GM12878 (cell line): ENCODE results near the gene MYO7B. TPM values are rescaled to one million over a fixed set of nuclear protein-coding genes. Genes with fewer than 3 reads are reported as not detected.

ENCODE experiments used
- ATAC-seq: fragments of 200-7000 bp; cut with Tn5 transposase; 3 replicates; pipeline ENCODE4 v1.9.1; 2020; ENCODE audit warnings: mild to moderate bottlenecking, moderate library complexity
- BruUV-seq: library from RNA; stranded (reverse); fragments of 400-500 nt; replicated peaks from 2 replicates; lab custom pipeline; 2021; lab: Mats Ljungman, UMichigan
- CTCF ChIA-PET: fragments of 300-600 bp; sonication (Branson Sonifier 250); formaldehyde crosslinking; extraction: SDS; loops from one replicate; lab custom pipeline; 2021; ENCODE audit warnings: inconsistent platforms; lab: Yijun Ruan, JAX
- POLR2A ChIA-PET: fragments of 350-600 bp; formaldehyde crosslinking; extraction: SDS; loops from one replicate; lab custom pipeline; 2021; ENCODE audit warnings: inconsistent platforms; lab: Charles Lee
- RAD21 ChIA-PET: fragments of 300-600 bp; sonication (Branson Sonifier 250); formaldehyde crosslinking; loops from one replicate; lab custom pipeline; 2023; ENCODE audit warnings: antibody characterized with exemption; ENCODE audit not compliant: unreplicated experiment; lab: Charles Lee
- SMC1A ChIA-PET: fragments of 300-600 bp; sonication (Branson Sonifier 250); formaldehyde crosslinking; loops from one replicate; lab custom pipeline; 2023; ENCODE audit not compliant: unreplicated experiment, uncharacterized antibody; lab: Charles Lee
- DNase-seq: peaks from one replicate; pipeline ENCODE4 v3.0.0-alpha.2; 2011; ENCODE audit warnings: low read depth, low spot score
- FAIRE-seq: peaks from 3 replicates; lab custom pipeline; 2011; peaks lifted over from hg19 to GRCh38; lab: Jason Lieb, UNC
- H2AFZ ChIP-seq: 2 replicates; pipeline ENCODE4 v1.6.0; 2011; ENCODE audit warnings: low read depth, low read length, control low read depth; ENCODE audit not compliant: control insufficient read depth
- H3K27ac ChIP-seq: 2 replicates; pipeline ENCODE4 v1.5.1; 2011; ENCODE audit warnings: control low read depth; ENCODE audit not compliant: control insufficient read depth, insufficient read depth
- H3K27me3 ChIP-seq, 2 experiments: replicated peaks in 1 of 2; 2 replicates each; pipeline versions ENCODE4 v1.6.0 to v1.6.1; 2011; ENCODE audit warnings: low read length in 1 of 2; ENCODE audit not compliant: control insufficient read depth in 2 of 2, insufficient read depth in 2 of 2
- H3K36me3 ChIP-seq, 2 experiments: 2 replicates each; pipeline ENCODE4 v1.5.1; 2011; ENCODE audit warnings: low read length in 1 of 2; ENCODE audit not compliant: control insufficient read depth in 2 of 2, insufficient read depth in 2 of 2
- H3K4me1 ChIP-seq: 2 replicates; pipeline ENCODE4 v1.6.1; 2011; ENCODE audit warnings: mild to moderate bottlenecking, low read length, moderate library complexity, mixed read lengths; ENCODE audit not compliant: control insufficient read depth, insufficient read depth
- H3K4me2 ChIP-seq: 2 replicates; pipeline ENCODE4 v1.6.0; 2011; ENCODE audit warnings: control low read depth; ENCODE audit not compliant: control insufficient read depth, insufficient read depth
- H3K4me3 ChIP-seq: fragments of 200-600 bp; sonication (generic); 2 replicates; pipeline ENCODE4 v1.5.1; 2016
- H3K79me2 ChIP-seq: 2 replicates; pipeline ENCODE4 v1.6.0; 2011; ENCODE audit warnings: low read length; ENCODE audit not compliant: control insufficient read depth, insufficient read depth
- H3K9ac ChIP-seq: 2 replicates; pipeline ENCODE4 v1.8.0; 2011; ENCODE audit warnings: low read length, control low read depth, mixed read lengths; ENCODE audit not compliant: control insufficient read depth, insufficient read depth
- H3K9me3 ChIP-seq: replicated peaks from 3 replicates; pipeline ENCODE4 v1.5.1; 2011; ENCODE audit warnings: mild to moderate bottlenecking, low read length; ENCODE audit not compliant: control insufficient read depth, insufficient read depth
- H4K20me1 ChIP-seq: 2 replicates; pipeline ENCODE4 v1.6.0; 2011; ENCODE audit not compliant: control insufficient read depth, insufficient read depth
- BMI1 ChIP-seq: fragments of 450-650 bp; IDR thresholded peaks from 2 replicates; pipeline ENCODE4 v1.6.1; 2016; ENCODE audit warnings: mild to moderate bottlenecking, moderate library complexity, borderline replicate concordance
- CHD1 ChIP-seq: IDR thresholded peaks from 2 replicates; pipeline ENCODE4 v1.6.1; 2012; ENCODE audit warnings: low read depth, low read length, improper control_type of control experiment
- ETV6 ChIP-seq, 2 experiments: fragments of 450-650 bp in 1 of 2; IDR thresholded peaks in 1 of 2; conservative IDR thresholded peaks in 1 of 2; 2 replicates each; pipeline ENCODE4 v1.6.1; 2014; ENCODE audit warnings: antibody characterized with exemption in 1 of 2, borderline replicate concordance in 1 of 2, low read depth in 1 of 2, mild to moderate bottlenecking in 1 of 2, moderate library complexity in 1 of 2
- SRF ChIP-seq, 2 experiments: IDR thresholded peaks; 2 replicates each; pipeline ENCODE4 v1.6.1; 2011; ENCODE audit warnings: low read depth in 2 of 2, low read length in 2 of 2, mild to moderate bottlenecking in 1 of 2, moderate library complexity in 1 of 2
- SUPT20H ChIP-seq: IDR thresholded peaks from 2 replicates; pipeline ENCODE4 v1.6.1; 2011; ENCODE audit warnings: low read depth, mild to moderate bottlenecking, low read length, moderate library complexity, borderline replicate concordance; ENCODE audit not compliant: control insufficient read depth
- WGBS: methylation state at CpG from one replicate; pipeline ENCODE4 v1.1.6; 2016; ENCODE audit warnings: low lambda C conversion rate; ENCODE audit not compliant: insufficient replicate concordance, insufficient coverage; ENCODE audit errors: missing lambda C conversion rate; 5-methylcytosine and 5-hydroxymethylcytosine counted together
- in situ Hi-C: fragments of 300-500 bp; cut with MboI; formaldehyde crosslinking; loops from 9 replicates; pipeline ENCODE4 v1.14.3; 2018; ENCODE audit warnings: mixed read lengths
- intact Hi-C: fragments of 100-400 bp; cut with micrococcal nuclease; formaldehyde crosslinking; loops from one replicate; pipeline ENCODE4 v1.14.2; 2022; ENCODE audit not compliant: unreplicated experiment
- polyA plus RNA-seq, 11 experiments: library from polyadenylated mRNA; depleted of rRNA in 4 of 11; unstranded in 6 of 11; stranded (reverse) in 5 of 11; fragments of >200 nt; fragmentation: Nextera tagmentation in 4 of 11; fragmentation: Illumina TruSeq in 1 of 11; extraction: Ambion mirVana in 4 of 11; extraction: Trizol in 1 of 11; gene quantifications; 1 replicate in 1 of 11; 2 replicates in 10 of 11; pipeline versions ENCODE4 v1.2.1 to v1.2.3, GENCODE V29; 2011 to 2016; ENCODE audit warnings: inconsistent platforms in 2 of 11, missing spikeins in 2 of 11, low read depth in 1 of 11
- total RNA-seq, 4 experiments: library from RNA; depleted of rRNA in 3 of 4; stranded (reverse); fragments of >200 nt in 3 of 4; fragmentation: Illumina TruSeq in 1 of 4; extraction: Trizol in 1 of 4; gene quantifications; 2 replicates each; pipeline versions ENCODE4 v1.2.1 to v1.2.3, GENCODE V29; 2013 to 2021
- TF ChIP-seq, protein P1 (sequence below): fragments of 150-350 bp; IDR thresholded peaks from 2 replicates; pipeline ENCODE4 v1.6.1; 2014; ENCODE audit warnings: mild to moderate bottlenecking, low read depth, low read length
- TF ChIP-seq, protein P2 (sequence below): fragments of 450-650 bp; formaldehyde crosslinking; IDR thresholded peaks from 2 replicates; pipeline ENCODE4 v1.4.0; 2020; ENCODE audit warnings: mild to moderate bottlenecking, moderate library complexity
- TF ChIP-seq, protein P3 (sequence below): fragments of 450-650 bp; IDR thresholded peaks from 2 replicates; pipeline ENCODE4 v1.6.1; 2016; ENCODE audit warnings: mild to moderate bottlenecking
- TF ChIP-seq, protein P4 (sequence below): fragments of 450-650 bp; IDR thresholded peaks from 2 replicates; pipeline ENCODE4 v1.6.1; 2017; ENCODE audit warnings: borderline replicate concordance

Gene MYO7B
- total and polyA plus RNA-seq, 10 of the 15 experiments (the other 5 are each of a cell fraction or from before 2014, with no cell fraction given), result 0.08 to 4.8 (median 1.2) TPM

DNA sequence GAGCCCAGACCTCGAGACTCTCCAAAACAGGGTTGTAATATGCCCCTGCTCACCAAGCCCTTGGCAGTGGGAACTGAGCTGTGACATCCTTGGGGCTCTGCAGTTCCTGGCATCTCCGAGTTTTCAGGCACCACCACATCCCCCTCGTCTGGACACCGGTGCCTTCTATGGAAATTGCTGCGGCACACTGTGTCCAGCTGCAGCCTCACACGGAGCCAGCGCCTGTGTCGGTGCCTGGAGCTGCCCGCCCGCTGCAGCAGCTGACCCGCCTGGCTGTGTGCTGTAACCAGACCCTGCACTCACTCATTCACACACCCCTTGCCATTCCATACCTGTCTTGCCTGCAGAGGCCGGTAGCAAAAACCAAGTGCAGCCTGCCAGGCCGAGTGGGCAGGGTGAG, 21.0 kb upstream of the MYO7B start (continued):
- TF ChIP-seq ETV6 (conservative IDR thresholded peaks at IDR 0.05 in 1 of 2, IDR thresholded peaks at IDR 0.05 in 1 of 2; ENCODE audit: borderline replicate concordance in 1 of 2, low read depth in 1 of 2), result no peak

DNA sequence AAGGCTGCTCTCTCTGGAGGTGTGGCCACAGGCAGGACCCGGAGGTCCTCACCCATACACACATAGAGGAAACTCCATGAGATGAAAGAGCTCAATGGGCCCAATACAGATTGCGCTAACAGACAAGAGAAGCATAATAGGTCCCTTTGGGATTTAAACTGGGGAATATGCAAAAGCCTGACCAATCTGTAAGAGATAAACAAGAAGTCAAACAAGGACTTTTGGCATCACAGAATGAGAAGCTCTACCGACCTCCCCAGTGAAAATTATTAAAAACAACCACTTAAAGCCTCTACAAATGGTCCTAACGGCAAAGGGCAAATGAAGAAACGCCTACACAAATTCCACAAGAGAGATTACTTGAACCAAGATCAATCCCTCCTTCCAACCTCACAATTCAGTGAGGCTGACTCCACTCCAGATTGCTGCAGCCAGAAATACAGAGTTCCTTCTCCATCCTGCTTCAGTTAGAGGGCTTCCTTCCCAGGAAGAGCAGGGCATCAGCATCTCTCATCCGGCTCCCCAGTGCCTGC, 20.0 kb upstream of the MYO7B start:
- DNase-seq (no peak), ATAC-seq (peak; percentile 38; the same call in 1 of the 3 replicates), FAIRE-seq (no peak)
- Histone ChIP-seq H3K4me3 (no peak overlapping the region), H3K79me2 (peaks cover 50% of the 10 kb centered on the region), H3K27me3 (no peaks in the 10 kb centered on the region), H3K9me3 (no peaks in the 10 kb centered on the region; the same call in 2 of the 3 replicates), H3K4me1 (no peaks in the 10 kb centered on the region; the same call in 1 of the 2 replicates), H3K9ac (no peak overlapping the region), H2AFZ (no peak overlapping the region), H4K20me1 (peaks cover 3% of the 10 kb centered on the region; the same call in 1 of the 2 replicates), H3K4me2 (no peak overlapping the region), H3K36me3 (peaks cover 7 to 32% of the 10 kb centered on the region in 2 experiments; a peak in 3 of 4 replicates), H3K27ac (no peak overlapping the region)
- WGBS, result 64% methylated on average over 6 of the region's 6 CpGs
- ChIA-PET SMC1A (interaction anchor here (0.6 kb wide), 1 partner anchor 43 kb away, joined by 3 read pairs; no protein-coding TSS in a partner anchor), POLR2A (interaction anchor here (1.0 to 1.8 kb wide), 2 partner anchors 10 to 11 kb away, joined by 3 to 5 read pairs; partner anchors contain the start of gene IWS1), RAD21 (no interaction called here), CTCF (no interaction called here)
- no TSS peak for BruUV-seq
- TF ChIP-seq, protein P1, sequence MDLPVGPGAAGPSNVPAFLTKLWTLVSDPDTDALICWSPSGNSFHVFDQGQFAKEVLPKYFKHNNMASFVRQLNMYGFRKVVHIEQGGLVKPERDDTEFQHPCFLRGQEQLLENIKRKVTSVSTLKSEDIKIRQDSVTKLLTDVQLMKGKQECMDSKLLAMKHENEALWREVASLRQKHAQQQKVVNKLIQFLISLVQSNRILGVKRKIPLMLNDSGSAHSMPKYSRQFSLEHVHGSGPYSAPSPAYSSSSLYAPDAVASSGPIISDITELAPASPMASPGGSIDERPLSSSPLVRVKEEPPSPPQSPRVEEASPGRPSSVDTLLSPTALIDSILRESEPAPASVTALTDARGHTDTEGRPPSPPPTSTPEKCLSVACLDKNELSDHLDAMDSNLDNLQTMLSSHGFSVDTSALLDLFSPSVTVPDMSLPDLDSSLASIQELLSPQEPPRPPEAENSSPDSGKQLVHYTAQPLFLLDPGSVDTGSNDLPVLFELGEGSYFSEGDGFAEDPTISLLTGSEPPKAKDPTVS, result no peak
- TF ChIP-seq SUPT20H (no peak), BMI1 (no peak), SRF (IDR thresholded peaks at IDR 0.05; ENCODE audit: low read depth in 2 of 2, low read length in 2 of 2) (no peak), CHD1 (no peak)
- TF ChIP-seq, protein P2, sequence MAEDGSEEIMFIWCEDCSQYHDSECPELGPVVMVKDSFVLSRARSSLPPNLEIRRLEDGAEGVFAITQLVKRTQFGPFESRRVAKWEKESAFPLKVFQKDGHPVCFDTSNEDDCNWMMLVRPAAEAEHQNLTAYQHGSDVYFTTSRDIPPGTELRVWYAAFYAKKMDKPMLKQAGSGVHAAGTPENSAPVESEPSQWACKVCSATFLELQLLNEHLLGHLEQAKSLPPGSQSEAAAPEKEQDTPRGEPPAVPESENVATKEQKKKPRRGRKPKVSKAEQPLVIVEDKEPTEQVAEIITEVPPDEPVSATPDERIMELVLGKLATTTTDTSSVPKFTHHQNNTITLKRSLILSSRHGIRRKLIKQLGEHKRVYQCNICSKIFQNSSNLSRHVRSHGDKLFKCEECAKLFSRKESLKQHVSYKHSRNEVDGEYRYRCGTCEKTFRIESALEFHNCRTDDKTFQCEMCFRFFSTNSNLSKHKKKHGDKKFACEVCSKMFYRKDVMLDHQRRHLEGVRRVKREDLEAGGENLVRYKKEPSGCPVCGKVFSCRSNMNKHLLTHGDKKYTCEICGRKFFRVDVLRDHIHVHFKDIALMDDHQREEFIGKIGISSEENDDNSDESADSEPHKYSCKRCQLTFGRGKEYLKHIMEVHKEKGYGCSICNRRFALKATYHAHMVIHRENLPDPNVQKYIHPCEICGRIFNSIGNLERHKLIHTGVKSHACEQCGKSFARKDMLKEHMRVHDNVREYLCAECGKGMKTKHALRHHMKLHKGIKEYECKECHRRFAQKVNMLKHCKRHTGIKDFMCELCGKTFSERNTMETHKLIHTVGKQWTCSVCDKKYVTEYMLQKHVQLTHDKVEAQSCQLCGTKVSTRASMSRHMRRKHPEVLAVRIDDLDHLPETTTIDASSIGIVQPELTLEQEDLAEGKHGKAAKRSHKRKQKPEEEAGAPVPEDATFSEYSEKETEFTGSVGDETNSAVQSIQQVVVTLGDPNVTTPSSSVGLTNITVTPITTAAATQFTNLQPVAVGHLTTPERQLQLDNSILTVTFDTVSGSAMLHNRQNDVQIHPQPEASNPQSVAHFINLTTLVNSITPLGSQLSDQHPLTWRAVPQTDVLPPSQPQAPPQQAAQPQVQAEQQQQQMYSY, result no peak
- TF ChIP-seq, protein P3, sequence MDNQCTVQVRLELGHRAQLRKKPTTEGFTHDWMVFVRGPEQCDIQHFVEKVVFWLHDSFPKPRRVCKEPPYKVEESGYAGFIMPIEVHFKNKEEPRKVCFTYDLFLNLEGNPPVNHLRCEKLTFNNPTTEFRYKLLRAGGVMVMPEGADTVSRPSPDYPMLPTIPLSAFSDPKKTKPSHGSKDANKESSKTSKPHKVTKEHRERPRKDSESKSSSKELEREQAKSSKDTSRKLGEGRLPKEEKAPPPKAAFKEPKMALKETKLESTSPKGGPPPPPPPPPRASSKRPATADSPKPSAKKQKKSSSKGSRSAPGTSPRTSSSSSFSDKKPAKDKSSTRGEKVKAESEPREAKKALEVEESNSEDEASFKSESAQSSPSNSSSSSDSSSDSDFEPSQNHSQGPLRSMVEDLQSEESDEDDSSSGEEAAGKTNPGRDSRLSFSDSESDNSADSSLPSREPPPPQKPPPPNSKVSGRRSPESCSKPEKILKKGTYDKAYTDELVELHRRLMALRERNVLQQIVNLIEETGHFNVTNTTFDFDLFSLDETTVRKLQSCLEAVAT, result no peak
- TF ChIP-seq, protein P4, sequence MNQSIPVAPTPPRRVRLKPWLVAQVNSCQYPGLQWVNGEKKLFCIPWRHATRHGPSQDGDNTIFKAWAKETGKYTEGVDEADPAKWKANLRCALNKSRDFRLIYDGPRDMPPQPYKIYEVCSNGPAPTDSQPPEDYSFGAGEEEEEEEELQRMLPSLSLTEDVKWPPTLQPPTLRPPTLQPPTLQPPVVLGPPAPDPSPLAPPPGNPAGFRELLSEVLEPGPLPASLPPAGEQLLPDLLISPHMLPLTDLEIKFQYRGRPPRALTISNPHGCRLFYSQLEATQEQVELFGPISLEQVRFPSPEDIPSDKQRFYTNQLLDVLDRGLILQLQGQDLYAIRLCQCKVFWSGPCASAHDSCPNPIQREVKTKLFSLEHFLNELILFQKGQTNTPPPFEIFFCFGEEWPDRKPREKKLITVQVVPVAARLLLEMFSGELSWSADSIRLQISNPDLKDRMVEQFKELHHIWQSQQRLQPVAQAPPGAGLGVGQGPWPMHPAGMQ, result no peak
- in situ Hi-C loops, result no loop called here
- intact Hi-C loops, result no loop called here
